GM19193 (cell line): ENCODE measurements around the gene TEDDM1.

Experiments
- POLR2A ChIP-seq: IDR thresholded peaks from 4 replicates; pipeline ENCODE4 v1.6.1; 2011; ENCODE audit not compliant: insufficient read depth, insufficient read length; ENCODE audit errors: extremely low read depth

The TEDDM1 gene

DNA sequence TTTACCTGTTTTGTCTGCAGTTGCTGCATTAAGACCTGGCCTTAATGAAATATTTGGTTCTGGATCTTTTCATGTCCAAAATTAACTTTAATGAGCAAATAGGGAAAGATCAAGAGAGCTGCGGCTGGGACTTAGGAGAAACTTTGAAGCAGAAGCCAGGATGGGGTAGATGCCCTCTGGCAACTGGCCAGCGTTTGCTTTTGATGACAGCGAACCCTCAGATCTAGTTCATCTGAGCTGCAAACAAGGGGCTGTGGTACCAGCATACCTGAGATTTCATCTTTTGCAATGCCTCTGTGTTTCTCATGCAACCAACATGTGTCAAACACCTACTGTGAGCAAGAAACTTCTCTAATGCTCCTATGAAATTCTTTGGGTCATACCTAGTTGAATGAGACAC lies 13.0 kb upstream of the TEDDM1 start:
- TF ChIP-seq POLR2A, result no peak

GRCh38 chr1:182410620-182411273 lies 10.3 kb upstream of the TEDDM1 start:
- TF ChIP-seq POLR2A, result no peak

- no peak for TF ChIP-seq POLR2A
These were observed 9.7 kb upstream of the TEDDM1 start for GRCh38 chr1:182410138-182410537.

DNA sequence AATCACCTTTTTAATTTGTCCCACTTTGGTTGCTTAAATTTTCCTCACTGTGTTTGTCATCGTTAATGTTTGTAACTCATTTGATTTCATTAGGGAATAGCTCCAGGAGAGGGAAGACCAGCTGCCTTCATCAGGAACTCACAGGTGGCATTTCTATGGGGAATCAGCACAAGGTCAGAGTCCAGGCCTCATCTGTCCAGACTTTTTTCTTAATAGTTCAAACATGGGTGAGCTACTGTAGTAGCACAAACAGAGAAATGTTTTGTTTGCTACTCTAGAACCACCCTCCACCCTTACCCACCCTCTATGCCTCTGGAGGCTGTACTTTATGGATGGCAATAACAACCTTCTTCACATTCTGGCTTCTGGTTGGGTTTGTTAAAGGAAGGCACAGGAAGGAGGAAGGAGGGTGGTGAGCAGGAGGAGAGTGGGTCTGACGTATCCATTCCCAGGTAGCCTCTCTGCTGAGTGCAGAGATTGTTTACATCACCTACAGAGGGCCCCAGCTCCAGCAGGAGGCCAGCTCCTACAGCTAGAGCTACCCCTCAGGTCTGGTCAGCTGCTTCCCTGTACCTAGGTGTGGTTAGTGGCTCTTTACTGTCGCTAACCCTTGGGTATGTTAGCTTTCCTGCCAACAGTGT lies 8.1 kb upstream of the TEDDM1 start:
- no peak for TF ChIP-seq POLR2A

DNA sequence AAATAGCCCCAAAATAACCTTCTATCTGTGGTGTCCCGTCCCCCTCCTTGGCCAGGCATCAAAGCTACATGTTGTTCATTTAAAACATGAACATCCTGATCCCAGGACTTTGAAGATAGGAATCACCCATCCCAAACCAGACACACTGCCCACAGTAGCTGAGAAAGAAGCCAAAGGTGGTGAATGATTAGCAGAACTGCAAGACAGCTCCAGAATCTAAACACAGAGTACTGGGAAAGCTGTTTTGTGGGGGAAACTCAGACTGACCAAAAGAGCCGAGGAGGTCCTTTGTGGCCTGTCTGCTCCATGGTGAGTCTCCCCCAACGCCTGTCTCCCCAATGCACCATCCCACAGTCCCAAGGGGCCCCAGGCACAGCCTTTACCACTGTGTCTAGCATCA lies 7.3 kb upstream of the TEDDM1 start:
- TF ChIP-seq POLR2A, result no peak

DNA sequence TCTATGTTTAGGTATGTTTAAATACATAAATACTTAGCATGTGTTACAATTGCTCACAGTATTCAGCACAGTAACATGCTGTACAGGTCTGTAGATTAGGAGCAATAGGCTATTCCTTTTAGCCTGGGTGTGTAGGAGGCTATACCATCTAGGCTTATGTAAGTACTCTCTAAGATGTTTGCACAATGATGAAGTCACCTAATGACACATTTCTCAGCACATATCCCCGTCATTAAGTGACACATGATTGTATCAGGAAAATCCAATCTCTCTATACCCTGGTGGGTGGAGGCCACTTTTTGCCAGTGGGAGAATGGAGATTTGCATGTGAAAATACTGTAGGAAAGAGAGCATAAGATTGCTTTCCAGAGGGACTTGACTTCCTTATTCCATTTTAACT lies 5.5 kb upstream of the TEDDM1 start:
- TF ChIP-seq POLR2A, result no peak

DNA sequence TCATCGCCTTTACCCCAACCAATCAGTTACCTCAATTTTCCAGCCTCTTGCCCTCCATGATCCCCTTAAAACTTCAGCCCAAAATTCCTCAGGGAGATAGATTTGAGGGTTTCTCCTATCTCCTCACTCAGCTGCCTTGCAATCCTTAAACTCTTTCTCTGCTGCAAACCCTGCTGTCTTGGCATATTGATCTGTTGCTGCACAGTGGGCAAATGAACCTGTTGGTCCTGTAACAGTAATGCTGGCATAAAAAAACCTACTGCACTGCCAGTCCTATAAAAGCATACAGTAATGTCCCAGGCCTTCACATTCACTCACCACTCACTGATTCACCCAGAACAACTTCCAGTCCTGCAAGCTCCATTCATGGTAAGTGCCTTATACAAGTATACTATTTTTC lies 5.1 kb upstream of the TEDDM1 start:
- no peak for TF ChIP-seq POLR2A

- no peak for TF ChIP-seq POLR2A
These were observed 4.3 kb upstream of the TEDDM1 start for GRCh38 chr1:182404781-182405180.

DNA sequence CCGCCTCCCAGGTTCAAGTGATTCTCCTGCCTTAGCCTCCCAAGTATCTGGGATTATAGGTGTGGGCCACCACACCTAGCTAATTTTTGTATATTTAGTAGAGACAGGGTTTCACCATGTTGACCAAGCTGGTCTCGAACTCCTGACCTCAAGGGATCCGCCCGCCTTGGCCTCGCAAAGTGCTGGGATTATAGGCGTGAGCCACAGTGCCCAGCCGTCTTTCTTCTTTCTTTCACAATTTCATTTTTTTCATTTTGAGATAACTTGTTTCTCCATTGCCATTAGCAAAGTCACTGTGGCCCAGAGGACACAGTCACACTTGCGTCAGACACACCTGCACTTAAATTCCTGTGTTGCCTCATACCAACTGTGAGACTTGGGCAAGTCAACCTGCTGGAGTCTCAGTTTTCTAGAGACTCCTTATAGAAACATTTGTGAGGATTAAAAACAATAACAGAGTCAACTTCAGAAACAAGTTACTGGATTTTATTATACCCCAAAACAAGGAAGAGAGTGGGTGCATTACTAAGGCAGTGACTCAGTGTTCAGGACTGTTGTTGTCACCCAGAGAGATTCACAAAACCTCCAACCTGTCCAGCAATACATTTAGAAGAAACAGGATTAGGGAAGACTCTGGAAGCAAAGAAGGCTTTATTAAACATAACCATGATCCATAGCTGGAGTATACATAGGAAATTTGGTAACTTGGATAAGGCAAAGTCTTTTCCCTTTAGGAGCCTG lies 2.6 kb downstream of the TEDDM1 start:
- TF ChIP-seq POLR2A, result no peak

DNA sequence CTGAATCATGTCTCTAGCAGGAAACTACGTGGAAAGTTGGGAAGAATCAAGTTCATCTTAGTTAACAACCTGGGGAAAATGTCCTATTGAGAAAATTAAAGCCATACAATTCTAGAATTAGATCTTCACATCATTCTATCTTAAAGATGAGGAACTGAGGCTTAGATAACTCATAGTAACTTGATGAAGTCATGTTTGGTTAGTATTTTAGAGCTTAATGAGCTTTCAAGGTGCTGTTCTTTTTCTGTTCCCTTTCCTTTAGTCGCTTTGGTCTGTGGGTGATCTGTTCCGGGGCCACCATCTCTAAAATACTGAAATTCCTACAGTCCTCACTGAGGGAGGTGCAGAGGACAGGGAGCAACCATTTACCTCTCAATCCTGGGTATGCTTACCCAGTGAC lies 4.6 kb downstream of the TEDDM1 start:
- TF ChIP-seq POLR2A, result no peak

- TF ChIP-seq POLR2A, result no peak
These were observed 6.3 kb downstream of the TEDDM1 start for GRCh38 chr1:182394055-182394775.

DNA sequence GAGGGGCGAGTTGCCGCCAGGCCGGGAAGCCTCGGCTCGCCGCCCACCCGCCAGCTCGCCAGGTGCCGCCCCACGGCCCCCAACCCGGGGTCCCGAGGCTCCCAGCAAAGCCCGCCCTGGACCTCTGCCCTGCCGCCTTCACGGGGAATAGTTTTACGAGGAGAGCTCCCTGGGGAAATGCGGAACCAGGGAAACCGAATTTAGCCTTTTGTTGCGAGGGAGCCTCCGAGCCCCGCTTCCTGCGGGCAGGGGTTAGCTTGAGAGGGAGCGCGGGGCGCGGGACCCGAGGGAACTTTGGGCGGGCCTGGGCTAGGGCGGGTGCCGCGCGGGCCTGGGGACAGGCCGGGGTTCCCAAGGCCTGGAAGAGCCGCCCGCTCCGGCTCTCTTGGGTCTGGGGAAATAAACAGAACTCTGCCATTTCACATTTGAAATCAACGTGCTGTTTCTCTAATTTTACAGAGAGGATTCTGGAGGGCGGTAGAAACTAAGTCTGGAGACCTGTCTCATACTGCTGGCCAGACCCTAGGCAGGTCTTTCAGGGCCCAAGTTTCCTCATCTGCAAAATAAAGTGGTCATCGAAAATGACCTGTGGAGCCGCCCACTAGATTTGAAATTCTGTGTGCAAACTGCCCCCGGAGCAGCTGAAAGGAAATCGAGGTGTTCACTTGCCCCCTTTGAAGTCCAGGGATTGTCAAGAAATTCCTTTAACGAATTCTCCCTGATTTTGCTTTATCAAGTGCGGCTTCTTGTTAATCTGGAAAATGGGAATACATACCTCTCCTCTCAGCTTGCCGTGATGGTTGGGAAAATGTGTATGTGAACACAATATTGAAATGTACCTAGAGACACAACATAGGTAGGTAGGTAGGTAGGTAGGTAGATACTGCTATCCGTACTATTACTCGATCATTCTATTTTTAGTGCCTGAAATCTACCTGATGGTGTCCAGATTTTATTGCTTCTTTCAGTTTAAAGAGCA lies 8.1 kb downstream of the TEDDM1 start:
- TF ChIP-seq POLR2A, result no peak

GRCh38 chr1:182391362-182392049 lies 9.0 kb downstream of the TEDDM1 start, which contains the start of gene GLUL:
Gene GLUL, minus strand, starts transcription at chr1:182391790. Its CDS starts 3,053 bp downstream, at chr1:182388737.
- TF ChIP-seq POLR2A, result peak; percentile 95

DNA sequence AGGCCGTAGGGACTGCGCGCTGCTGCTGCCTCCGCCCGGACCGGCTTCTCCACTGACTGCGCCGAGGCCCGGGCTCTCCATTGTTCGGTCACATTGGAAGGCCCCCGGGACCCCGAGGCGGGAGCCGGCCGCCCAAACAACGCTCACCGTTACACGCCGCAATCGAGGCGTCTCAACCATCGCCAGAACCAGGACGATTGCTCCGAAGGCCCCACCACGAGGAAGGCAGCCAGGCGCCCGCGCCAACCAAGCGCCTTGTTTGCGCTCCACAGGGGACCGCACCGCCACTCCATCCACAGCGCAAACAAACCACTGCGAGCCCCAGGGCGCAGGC lies 9.5 kb downstream of the TEDDM1 start:
- no peak for TF ChIP-seq POLR2A
